Upper lobe of right lung (tissue), 1 donor: ENCODE results near the gene LRMDA. TPM values are rescaled to one million over a fixed set of nuclear protein-coding genes. Genes with fewer than 3 reads are reported as not detected.

Experiments used
- ATAC-seq: fragments of 200-7000 bp; cut with Tn5 transposase; one replicate; pipeline ENCODE4 v1.9.1; 2020; ENCODE audit warnings: mild to moderate bottlenecking, moderate library complexity
- DNase-seq: peaks from one replicate; pipeline ENCODE4 v3.0.0-alpha.2; 2020
- H3K27ac ChIP-seq: fragments of 200-600 bp; one replicate; pipeline ENCODE4 v1.8.0; 2022
- H3K27me3 ChIP-seq: fragments of 200-600 bp; one replicate; pipeline ENCODE4 v1.8.0; 2022; ENCODE audit warnings: mild to moderate bottlenecking
- H3K36me3 ChIP-seq: fragments of 200-600 bp; one replicate; pipeline ENCODE4 v1.8.0; 2022
- H3K4me1 ChIP-seq: fragments of 200-600 bp; one replicate; pipeline ENCODE4 v1.8.0; 2022
- H3K4me3 ChIP-seq: fragments of 200-600 bp; one replicate; pipeline ENCODE4 v1.8.0; 2022; ENCODE audit warnings: mild to moderate bottlenecking
- H3K9me3 ChIP-seq: fragments of 200-600 bp; one replicate; pipeline ENCODE4 v1.8.0; 2022
- CTCF ChIP-seq: fragments of 200-600 bp; IDR thresholded peaks from one replicate; pipeline ENCODE4 v1.8.0; 2022; ENCODE audit warnings: antibody characterized with exemption
- intact Hi-C: fragments of 100-400 bp; cut with DNase I; formaldehyde crosslinking; loops from one replicate; pipeline ENCODE4 v1.11.0; 2022
- total RNA-seq: library from RNA; stranded (reverse); fragmentation: NEBNext Ultra II Directional; extraction: Animal tissue kit (Norgen Biotek cat#: 25700); gene quantifications from one replicate; pipeline ENCODE4 v1.2.1, GENCODE V29; 2021
- donor health status: DM: no; HTN: yes; CAD: no; lungs with severe emphysema.

The LRMDA gene
- total RNA-seq, 1 donor from 2014 or later = 20.0 TPM

DNA sequence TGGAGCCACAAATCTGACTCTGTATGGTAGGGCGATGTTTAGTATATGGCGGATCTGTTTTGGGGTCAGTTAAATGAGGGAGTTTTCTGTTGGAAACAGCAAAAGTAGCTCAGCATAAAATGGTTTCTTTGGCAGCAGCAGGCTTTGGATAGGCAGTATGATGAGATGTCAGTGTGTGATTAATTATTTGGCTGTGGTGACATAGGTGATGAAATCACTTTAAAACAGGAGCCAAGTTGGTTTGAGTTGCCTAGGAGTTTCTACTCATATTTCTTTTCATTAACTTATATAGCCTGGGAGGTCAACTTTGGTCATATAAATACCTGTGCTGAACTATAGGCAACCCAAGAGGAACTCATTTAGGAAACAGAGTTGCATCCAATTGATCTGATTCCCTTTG is 291.2 kb downstream of the LRMDA start:
- ATAC-seq (no peak), DNase-seq (no peak)
- Histone ChIP-seq H3K4me3 (no peak overlapping the region), H3K36me3 (no peaks in the 10 kb centered on the region), H3K27ac (no peak overlapping the region), H3K4me1 (peaks cover 4% of the 10 kb centered on the region), H3K9me3 (no peaks in the 10 kb centered on the region), H3K27me3 (no peaks in the 10 kb centered on the region)
- intact Hi-C loops = no loop called here
- no peak for TF ChIP-seq CTCF

DNA sequence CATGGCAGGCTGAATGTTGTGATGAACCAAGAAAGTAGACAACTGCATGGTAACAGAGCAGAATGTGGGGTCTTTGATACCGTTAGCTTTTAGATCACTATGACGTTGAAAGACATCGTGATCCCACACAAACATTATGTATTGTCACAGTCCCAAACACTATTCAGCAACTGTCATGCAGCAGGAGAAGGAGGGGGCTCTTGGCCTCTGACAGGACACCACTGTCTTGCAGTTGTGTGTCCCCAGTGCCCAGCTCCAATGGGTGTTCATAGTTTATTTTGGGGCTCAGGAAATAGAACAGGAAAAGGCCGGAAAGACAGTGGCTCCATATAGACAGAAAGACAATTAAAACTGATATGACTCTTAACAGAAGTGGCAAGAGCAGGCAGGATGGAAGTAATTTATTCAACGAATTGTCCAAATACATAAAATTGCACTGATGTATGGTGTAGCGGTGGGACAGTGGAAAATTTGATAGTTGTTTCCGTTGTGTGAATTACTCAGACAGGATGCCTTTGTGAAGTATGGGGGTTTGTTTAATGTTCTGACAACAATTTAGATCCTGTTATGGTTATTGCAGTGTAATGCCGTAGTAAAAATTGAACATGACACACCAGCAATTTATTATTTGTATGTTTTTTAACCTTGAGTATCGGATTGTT is 292.0 kb downstream of the LRMDA start:
- Histone ChIP-seq H3K4me3 (no peak overlapping the region), H3K9me3 (no peaks in the 10 kb centered on the region), H3K4me1 (peaks cover 4% of the 10 kb centered on the region), H3K27ac (no peak overlapping the region), H3K36me3 (no peaks in the 10 kb centered on the region), H3K27me3 (no peaks in the 10 kb centered on the region)
- DNase-seq (no peak), ATAC-seq (peak; percentile 34)
- no peak for TF ChIP-seq CTCF
- intact Hi-C loops = no loop called here

DNA sequence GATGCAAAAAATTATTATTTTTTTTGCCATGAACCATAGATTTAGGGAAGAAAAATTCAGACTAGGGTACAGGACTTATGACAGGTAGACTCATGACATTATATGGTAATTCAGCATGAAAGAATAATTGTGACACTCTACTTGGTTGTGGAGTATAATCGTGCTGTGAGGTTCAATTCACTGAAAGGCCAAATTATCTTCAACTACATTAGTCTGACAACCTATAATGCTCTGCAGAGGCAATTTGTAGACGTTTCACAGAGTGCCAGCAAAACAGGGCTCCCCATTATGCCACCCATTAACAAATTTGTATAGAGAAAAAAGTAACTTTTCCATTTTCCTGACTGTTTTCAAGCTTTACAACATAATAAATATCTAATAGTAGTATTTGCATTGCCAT is 292.6 kb downstream of the LRMDA start:
- ATAC-seq (no peak), DNase-seq (no peak)
- no peaks in the 10 kb centered on the region for H3K9me3 ChIP-seq
- H3K4me1 ChIP-seq = peaks cover 4% of the 10 kb centered on the region
- H3K36me3 ChIP-seq = no peaks in the 10 kb centered on the region
- no peak for TF ChIP-seq CTCF
- H3K27me3 ChIP-seq = no peaks in the 10 kb centered on the region
- H3K4me3 ChIP-seq = no peak overlapping the region
- intact Hi-C loops = no loop called here
- H3K27ac ChIP-seq = no peak overlapping the region

- ATAC-seq (peak; percentile 86), DNase-seq (no peak)
- intact Hi-C loops = no loop called here
- H3K4me1 ChIP-seq = peaks cover 4% of the 10 kb centered on the region
- no peaks in the 10 kb centered on the region for H3K9me3 ChIP-seq
- no peak overlapping the region for H3K27ac ChIP-seq
- H3K27me3 ChIP-seq = no peaks in the 10 kb centered on the region
- H3K36me3 ChIP-seq = no peaks in the 10 kb centered on the region
- no peak for TF ChIP-seq CTCF
- no peak overlapping the region for H3K4me3 ChIP-seq
Observed at GRCh38 chr10:75726522-75727483, 295.4 kb downstream of the LRMDA start.

DNA sequence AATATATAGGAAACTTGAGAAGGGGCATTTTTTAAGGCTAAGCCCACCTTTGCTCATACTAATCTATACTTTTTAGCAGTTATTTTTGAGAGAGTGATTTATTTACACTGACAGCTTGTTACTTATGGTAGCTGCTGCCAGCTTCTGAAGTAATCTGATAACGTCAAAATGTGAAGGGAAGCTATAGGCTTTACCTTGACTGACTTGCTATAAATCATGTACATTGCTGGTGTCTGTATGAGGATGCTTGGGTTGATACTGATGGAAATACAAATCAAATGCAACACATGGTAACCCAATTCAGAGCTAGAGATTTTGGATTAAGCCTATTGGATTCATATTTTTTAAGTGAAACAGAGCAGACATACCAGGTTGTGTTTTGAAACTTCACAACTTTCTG is 299.4 kb downstream of the LRMDA start:
- H3K4me1 ChIP-seq = peaks cover 4% of the 10 kb centered on the region
- intact Hi-C loops = no loop called here
- no peak for TF ChIP-seq CTCF
- H3K36me3 ChIP-seq = no peaks in the 10 kb centered on the region
- no peaks in the 10 kb centered on the region for H3K9me3 ChIP-seq
- no peak overlapping the region for H3K4me3 ChIP-seq
- H3K27me3 ChIP-seq = no peaks in the 10 kb centered on the region
- DNase-seq (no peak), ATAC-seq (no peak)
- no peak overlapping the region for H3K27ac ChIP-seq
